BJ (cell line): ENCODE results near the gene GFOD1. TPM values are rescaled to one million over a fixed set of nuclear protein-coding genes. Genes with fewer than 3 reads are reported as not detected.

Source experiments
- CTCF ChIA-PET: fragments of 350-600 bp; formaldehyde crosslinking; extraction: SDS; loops from one replicate; lab custom pipeline; 2021; ENCODE audit warnings: antibody characterized with exemption, inconsistent platforms; lab: Yijun Ruan, JAX
- POLR2A ChIA-PET: fragments of 300-600 bp; sonication (Branson Sonifier 250); formaldehyde crosslinking; extraction: SDS; loops from one replicate; lab custom pipeline; 2021; ENCODE audit warnings: antibody characterized with exemption; lab: Charles Lee
- DNase-seq: peaks from one replicate; pipeline ENCODE4 v3.0.0-alpha.2; 2011; ENCODE audit warnings: low read depth
- H3K27me3 ChIP-seq: 2 replicates; pipeline ENCODE4 v1.6.0; 2011; ENCODE audit warnings: low read length; ENCODE audit not compliant: control insufficient read depth, insufficient read depth
- H3K36me3 ChIP-seq: 2 replicates; pipeline ENCODE4 v1.5.1; 2011; ENCODE audit warnings: low read length; ENCODE audit not compliant: control insufficient read depth, insufficient read depth
- H3K4me3 ChIP-seq: 2 replicates; pipeline ENCODE4 v1.5.1; 2011; ENCODE audit warnings: low read depth, mild to moderate bottlenecking, control low read depth, low read length
- CTCF ChIP-seq: IDR thresholded peaks from 2 replicates; pipeline ENCODE4 v1.5.1; 2011; ENCODE audit warnings: low read depth, mild to moderate bottlenecking, control low read depth, inconsistent platforms, low read length, moderate library complexity; ENCODE audit not compliant: insufficient read depth
- polyA plus RNA-seq: library from polyadenylated mRNA; depleted of rRNA; stranded (reverse); fragments of >200 nt; gene quantifications from 2 replicates; pipeline ENCODE4 v1.2.3, GENCODE V29; 2011; rRNA removed

GFOD1 gene
- polyA plus RNA-seq, 1 experiment, result 0.76 TPM

DNA sequence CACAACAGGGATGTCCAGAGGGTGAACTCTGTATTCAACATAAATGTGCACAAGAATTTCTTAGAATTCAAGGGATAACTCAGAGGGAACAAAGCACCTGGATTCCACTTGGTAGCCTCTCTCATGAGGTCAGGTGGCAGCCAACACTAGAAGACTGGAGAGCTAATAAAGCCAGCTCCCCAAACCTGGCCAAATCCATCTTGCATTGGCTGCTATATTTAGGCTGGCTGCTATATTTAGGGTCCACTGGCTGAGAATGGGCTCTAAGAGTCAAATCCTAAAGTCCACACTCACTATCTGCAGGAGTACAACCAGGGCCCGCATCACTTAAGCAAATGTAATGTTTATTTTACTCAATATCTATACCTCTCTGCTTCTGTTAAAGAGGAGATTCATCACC is 179.1 kb downstream of the GFOD1 start:
- Histone ChIP-seq H3K4me3 (no peak overlapping the region), H3K27me3 (no peaks in the 10 kb centered on the region), H3K36me3 (no peaks in the 10 kb centered on the region)
- no peak for TF ChIP-seq CTCF
- CTCF ChIA-PET, result interaction anchor here (3.2 kb wide), 1 partner anchor 113 kb away, joined by 7 read pairs; no protein-coding TSS in a partner anchor
- no peak for DNase-seq
- POLR2A ChIA-PET, result no interaction called here

Other genes with a start within 250 kb of the GFOD1 start
- 18.6 and 20.2 TPM in 2 replicates for gene TBC1D7, start 159.1 kb downstream of the GFOD1 start, polyA plus RNA-seq
- 4.6 and 7.2 TPM in 2 replicates for gene SIRT5, start 87.0 kb upstream of the GFOD1 start, polyA plus RNA-seq
- 20.1 and 34.0 TPM in 2 replicates for gene NOL7, start 127.7 kb upstream of the GFOD1 start, polyA plus RNA-seq
- gene RANBP9, start 224.2 kb upstream of the GFOD1 start, polyA plus RNA-seq, result 14.4 and 23.4 TPM in 2 replicates